Stimulated activated CD4-positive, alpha-beta T cell treated with anti-CD3 and anti-CD28 coated beads, Interleukin-1b, Interleukin-23, amount 100 ng/mL, for 4 hours (primary cell): ENCODE measurements around the gene HELZ.
"Not testable (repeated sequence)": the region's sequence is repeated elsewhere in the genome, so short reads cannot be mapped to it uniquely, and the experiment has no call there.

ENCODE experiments used
- DNase-seq, 2 donors: peaks; one replicate each; pipeline ENCODE4 v3.0.0-alpha.2; 2020; ENCODE audit warnings: low read depth in 2 of 2

HELZ gene

DNA sequence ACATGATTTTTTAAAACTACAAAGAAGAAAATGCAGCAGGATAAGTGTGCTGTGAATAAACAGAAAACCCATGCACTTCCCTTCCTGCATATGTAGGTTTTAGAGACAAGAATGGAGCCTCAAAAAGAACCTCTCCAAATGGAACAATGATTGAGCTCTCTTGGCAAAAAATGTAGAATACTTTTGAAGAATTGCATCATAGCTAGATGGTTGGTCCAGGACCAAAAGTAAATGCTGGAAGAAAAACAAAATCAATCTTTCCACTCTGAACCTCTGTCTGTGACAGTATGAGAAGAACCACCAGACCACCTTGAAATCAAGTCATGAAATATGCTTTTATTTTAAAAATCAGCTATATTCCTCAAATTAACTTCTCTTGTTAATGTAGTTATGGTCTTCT, 17.5 kb downstream of the HELZ start:
- no peak for DNase-seq

DNA sequence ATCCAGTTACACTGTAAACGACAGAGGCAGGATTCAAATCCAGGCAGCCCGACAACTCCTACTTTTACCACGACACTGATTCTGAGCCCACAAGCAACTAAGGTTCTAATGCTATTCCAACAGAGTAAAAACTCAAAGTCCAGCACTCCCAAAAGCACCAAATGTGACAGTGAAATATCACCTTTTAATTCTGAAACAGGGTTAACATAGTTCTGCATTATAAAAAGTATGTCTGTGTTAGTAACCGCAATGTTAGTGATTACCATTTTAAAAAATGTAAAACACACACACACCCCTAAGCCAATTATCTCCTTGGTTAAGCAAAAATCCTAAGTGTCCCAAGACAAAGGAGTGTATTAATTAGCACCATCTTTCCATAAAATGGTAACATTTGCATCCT, 19.7 kb downstream of the HELZ start:
- no peak for DNase-seq

DNA sequence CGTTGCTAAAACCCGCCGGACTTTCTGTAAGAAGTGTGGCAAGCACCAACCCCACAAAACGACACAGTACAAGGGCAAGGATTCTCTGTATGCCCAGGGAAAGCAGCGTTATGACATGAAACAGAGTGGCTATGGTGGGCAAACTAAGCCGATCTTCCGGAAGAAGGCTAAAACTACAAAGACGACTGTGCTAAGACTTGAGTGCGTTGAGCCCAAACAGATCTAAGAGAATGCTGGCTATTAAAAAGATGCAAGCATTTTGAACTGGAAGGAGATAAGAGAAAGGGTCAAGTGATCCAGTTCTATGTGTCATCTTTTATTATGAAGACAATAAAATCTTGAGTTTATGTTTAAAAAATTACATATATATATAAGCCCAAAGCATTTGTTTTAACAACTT, 20.3 kb downstream of the HELZ start:
- no peak for DNase-seq

DNA sequence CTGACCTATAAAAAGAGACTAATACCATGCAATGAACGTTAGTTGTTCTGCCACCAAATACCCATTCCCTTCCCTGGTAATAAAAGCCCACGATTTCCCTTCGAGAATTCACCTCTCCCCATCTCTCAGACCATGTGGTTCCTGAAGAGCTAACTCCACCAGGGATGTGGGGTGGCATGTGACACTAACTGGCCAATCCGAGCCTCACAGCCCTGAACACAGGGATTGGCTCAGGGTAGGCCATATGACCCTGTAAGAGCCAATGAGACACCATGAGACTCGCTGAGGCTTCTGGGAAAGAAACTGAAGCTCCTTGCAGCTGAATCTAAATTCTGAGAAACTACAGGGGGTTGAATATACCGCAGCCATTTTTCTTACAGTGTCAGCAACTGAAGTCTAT, 21.1 kb downstream of the HELZ start:
- no peak for DNase-seq

DNA sequence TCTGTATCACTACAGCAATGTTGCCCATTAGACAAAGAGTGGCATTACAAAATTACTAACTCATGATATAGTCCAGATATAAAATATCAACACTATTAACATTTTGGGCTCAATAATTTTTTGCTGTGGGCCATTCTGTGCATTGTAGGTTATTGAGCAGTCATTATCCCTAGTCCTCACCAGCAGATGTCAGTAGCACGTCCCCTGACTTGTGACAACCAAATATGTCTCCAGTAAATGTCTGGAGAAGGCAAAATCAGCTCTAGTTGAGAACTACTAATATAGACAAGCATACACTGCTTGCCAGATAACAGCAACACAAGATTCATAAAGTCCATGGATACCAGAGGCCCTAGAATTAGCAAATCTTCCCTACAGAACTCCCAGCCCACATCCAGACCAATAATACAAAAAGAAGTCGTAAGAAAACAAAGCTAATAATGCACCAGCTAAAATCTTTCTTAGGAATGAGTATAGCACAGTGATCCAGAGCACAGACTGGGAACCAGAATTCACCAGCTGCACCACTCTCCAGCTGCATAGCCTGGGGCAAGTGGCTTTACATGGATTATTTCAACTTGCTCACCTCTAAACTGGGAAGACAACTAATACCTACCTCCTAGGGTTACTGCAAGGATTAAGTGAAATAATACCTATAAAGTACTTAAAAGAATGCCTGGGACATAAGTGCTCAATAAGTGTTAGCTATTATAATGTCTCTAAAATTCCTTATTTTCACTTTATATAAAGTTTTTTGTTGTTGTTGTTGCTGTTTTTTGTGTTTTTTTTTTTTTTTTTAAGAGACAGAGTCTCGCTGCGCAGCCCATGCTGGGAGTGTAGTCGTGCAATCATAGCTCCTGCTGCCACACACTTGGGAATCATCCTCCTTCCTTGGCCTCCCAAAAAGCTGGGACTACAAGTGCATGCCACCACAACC, 23.7 kb downstream of the HELZ start:
- DNase-seq: no peak

DNA sequence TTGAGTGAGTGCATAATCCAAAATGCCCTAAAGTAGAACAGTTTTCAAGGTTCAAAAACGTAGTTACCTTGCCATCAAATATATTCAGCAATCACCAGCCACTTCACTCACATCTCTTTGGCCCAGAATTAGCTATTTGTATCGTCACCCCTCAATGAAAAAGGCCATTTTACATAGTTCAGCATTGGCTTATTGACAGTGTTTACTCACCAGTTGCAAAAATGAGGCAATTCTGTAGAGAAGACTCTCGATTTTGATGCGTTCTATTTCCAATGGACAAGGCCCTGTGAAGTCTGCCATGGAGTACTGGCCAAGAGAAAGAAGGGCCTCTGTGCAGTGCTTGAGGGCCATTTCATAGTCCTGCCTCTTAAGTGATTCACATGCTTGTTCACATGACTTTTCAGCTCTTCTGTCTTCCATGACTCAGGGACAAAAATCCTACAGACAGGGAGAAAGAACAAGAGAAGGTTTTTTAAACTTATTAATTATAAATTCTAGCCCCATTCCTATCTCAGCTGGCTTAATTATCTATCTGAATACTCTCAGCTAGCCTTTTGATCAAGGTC, 26.5 kb downstream of the HELZ start:
- no peak for DNase-seq

DNA sequence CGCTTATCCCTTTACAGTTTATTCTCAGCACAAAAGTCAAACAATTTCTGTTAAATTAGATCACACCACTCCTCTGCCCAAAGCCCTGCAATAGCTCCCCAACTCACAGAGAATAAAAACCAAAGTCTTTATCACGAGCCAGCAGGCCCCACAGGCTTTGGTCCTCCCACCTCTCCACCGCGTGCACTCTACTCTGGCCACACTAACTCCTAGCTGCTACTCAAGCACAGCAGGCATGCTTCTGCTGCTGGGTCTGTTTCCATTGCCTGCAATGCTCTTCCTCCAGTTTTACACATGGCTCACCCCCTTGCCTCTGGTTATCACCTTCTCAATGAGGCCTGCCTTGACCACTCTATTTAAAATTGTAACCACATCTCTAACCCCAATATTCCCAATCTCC, 27.6 kb downstream of the HELZ start:
- no peak for DNase-seq

DNA sequence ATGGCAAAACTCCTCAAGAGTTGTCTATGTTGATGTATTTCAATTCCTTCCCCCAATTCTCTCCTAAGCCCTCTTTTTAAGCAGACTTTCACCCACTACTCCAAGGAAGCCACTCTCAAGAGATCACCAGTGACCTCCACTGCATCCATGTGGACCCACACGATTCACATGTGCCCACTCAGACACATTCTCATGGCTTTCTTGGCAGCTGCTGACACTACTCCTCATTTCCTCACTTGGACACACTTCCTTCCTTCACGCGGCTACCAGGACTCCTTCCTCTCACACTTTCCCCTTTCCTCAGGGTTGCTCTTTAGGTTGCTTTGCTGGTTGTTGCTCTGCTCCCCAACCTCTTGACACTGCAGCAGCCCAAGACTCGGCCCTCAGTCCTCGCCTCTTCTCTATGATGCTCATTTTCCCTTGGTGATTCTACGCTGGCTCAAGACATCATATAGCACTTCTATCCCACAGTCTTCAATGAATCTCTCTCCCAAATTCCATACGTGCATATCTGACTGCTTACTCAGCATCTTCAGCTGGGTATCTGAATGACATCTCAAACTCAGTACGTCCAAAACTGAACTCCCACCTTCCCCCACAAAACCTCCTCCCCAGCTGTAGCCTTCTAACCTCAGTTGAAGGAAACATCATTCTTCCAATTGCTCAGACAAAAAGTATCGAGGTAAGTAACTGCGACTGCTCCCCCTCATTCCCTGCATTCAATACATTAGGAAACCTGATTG, 28.2 kb downstream of the HELZ start:
- DNase-seq: no peak

DNA sequence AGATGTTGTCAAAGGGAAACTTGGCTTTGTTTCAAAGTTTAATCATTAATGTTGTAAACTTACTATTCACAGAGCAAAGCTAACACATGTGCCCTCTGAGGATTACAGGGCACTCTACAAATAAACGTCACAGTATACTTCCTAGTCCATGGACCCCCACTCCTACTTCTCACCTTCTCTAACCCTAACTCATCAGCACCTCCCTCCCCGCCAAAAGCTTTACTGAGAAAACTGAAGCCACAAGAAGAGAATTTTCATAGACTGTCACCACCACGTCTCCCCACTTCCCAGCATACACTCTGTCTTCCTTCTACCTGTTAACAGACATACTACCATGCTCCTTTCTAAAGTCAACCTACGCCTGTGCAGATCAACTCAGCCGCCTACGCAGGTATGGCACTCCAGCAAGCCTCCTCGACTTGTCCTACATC, 29.0 kb downstream of the HELZ start:
- no peak for DNase-seq

DNA sequence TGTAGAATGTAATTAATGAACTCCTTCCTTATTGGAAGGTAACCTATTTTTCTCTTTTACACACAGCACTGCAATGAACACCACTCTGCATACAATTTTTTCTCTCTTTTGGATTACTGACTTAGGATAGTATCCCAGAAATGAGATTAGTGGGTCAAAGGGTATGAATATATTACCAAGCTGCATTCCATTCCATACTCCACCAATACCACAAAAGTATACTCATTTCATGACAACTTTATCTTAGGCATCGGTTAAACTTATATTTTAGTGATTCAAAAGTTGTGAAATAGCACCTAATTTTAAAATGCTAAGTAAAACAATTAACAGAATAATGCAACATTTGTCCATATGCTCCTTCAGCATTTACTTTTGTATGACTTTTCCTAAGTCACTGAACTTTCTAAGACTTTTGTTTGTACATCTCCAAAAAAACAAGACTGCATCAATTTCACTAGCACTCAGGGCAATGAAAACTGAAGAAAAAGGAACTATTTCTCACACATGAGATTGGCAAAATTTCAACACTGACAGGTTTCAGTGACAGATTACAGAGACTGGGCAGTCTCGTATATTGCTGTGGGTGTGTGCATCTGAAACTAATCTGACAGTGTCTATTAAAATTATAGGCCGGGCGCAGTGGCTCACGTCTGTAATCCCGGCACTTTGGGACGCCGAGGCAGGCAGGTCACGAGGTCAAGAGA, 32.1 kb downstream of the HELZ start:
- no peak for DNase-seq

DNA sequence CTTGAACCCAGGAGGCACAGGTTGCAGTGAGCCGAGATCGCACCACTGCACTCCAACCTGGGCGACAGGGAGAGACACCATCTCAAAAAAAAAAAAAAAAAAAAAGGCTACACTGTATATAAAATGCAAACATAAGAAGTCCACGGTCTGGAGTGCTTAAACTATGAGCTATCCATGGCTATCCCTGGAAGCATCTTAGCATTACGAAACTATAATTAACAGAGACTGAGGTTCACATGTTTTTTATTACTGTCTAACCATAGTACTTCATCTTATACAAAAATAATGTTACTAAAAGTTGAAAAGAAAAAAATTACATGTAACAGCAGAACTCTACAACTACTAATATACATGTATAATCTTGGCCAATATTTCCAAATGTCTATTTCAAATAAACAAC, 32.8 kb downstream of the HELZ start:
- no peak for DNase-seq

DNA sequence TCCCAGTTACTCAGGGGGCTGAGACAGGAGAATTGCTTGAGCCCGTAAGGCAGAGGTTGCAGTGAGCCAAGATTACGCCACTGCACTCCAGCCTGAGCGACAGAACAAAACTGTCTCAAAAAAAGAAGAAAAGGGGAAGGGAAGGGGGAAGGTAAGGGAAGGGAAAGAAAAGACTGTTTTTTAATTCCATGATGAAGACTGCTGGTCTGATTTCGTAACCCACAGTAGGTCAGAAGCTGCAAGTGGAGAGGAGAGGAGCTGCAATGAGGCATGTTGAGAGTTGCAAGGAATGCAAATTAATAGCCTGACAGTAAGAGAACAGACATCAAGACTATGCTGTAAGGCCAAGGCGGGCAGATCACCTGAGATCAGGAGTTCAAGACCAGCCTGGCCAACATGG, 33.3 kb downstream of the HELZ start:
- DNase-seq: no peak

DNA sequence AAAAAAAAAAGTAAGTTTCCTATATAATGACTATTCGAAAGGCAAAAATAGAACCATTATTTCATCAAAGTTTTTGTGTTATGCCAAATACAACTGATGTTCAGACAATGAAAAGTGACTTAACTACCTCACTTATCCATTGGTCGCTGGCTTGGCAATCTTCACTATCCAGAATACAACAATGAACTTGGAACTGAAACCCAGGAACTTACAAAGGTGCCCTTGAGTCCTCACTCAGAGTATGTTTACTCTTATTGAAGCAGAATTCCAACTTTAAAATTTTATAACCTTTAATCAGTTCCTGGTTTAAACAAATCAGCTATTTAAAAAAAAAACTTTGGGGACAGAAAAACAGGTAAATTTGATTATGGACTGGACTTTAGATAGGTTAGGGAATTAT, 34.1 kb downstream of the HELZ start:
- no peak for DNase-seq

DNA sequence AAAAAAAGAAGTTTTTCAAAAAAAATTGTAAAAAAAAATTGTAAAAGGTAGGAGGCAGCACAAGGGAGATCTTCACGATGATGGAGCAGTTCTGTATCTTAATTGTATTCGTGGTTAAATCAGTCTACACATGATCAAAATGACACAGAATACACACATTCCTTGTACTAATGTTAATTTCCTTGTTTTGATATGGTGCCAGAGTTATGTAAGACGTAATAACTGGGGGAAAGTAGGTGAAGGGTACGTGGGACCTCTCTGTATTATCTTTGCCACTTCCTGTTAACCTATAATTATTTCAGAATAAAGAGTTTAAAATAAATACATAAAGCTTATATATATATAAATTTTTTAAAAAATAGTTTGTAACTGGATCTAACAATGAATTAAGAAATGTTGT, 36.8 kb downstream of the HELZ start:
- no peak for DNase-seq

DNA sequence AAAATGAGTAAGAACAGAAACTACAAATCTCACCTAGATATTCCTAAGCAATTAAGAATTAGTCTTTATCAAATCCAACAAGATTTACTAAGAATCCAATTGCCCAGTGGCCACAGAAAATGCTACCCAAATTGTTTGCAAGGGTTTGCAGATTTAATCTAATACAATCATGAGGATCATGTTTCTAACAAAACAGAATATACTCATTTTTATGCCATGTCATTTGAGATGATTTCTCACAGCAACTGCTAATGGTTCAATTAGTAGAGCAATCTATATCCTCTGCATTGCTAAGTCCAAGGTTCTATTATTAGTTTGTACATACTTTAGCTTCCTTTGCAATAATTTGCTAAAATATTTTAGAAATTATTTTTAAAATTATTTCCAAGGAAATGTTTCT, 41.2 kb downstream of the HELZ start:
- no peak for DNase-seq

DNA sequence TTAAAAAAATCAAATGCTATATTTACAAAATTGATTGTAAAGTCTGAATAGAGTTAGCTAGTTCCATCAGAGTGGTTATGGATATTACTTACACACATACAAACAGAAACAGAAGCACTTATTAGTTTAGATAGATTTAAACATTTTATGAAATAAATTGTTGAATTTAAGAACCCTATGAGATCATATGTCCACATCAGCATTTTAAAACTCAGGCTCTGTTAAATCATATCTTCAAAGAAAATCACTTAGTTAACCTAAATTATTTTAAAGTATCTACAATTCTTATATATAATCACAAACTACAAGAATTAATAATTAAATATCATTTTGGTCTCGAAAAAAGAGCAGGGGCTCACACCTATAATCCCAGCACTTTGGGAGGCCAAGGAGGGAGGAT, 42.5 kb downstream of the HELZ start:
- DNase-seq: no peak

DNA sequence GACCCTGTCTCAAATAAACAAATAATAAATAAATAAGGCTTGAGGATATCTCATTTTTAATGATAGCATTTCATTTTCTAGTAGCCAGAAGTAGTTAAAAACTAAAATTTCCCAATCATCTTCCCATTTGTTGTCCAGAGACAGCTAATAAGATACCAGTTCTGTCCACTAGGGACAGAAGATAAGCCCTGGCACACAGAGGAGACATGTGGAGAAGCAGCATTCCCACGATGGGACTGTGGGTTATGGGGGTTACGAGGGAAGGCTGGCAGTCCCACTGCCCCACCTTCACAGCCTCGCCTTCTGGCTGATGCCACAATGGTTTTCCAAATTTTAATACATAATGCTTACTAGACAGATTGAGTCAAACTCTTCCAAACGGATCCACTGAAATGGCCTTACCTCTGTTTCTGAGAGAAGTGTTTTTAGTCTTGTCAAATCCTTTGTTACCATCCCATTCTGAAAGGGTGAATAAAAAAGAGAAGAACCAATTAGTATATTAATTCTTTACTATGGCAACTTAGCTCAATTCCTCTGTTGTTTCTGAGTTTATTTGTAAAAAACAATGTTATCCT, 44.2 kb downstream of the HELZ start:
- no peak for DNase-seq

DNA sequence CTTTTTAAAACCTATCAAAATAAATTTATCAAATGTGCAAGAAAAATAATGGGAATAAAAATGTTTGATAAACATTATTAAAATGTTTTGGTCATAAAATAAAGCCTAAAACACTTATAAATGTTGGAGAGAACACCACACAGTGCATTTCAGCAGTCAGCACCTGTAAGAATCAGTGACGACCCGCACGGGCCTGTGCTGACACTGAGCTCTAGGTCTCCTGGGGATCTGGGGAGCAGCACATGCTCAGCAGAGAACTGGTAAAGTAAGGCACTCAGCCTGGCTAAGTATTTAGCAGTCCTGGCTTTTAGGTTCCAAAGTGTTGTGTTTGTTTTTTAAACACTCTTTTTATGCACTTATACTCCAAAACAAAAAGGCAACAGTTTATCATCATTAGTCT, 46.9 kb downstream of the HELZ start:
- DNase-seq: no peak

DNA sequence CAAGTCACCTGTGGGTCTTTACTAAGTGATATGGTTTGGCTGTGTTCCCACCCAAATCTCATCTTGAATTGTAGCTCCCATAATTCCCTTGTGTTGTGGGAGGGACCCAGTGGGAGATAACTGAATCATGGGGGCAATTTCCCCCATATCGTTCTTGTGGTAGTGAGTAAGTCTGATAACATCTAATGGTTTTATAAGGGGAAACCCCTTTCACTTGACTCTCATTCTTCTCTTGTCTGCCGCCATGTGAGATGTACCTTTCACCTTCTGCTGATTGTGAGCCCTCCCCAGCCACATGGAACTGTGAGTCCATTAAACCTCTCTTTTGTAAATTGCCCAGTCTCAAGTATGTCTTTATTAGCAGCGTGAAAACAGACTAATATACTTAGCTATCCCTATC, 48.0 kb downstream of the HELZ start:
- not testable (repeated sequence) for DNase-seq

DNA sequence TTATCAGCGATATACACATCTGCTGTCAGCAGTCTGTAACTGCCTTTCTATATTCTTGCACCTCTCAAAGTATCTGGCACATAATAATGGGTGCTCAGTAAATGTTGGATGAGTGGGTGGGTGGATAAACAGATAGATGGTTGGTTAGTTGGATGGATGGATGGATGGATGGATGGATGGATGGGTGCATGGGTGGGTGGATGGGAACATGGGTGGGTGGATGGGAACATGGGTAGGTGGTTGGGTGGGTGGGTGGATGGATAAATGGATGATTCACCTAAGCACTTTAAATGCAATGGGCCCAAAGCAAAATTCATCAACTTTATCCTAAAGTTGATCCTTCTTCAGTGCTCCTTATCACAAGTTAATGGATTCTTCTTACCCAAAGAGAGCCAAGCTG, 48.6 kb downstream of the HELZ start:
- no peak for DNase-seq

DNA sequence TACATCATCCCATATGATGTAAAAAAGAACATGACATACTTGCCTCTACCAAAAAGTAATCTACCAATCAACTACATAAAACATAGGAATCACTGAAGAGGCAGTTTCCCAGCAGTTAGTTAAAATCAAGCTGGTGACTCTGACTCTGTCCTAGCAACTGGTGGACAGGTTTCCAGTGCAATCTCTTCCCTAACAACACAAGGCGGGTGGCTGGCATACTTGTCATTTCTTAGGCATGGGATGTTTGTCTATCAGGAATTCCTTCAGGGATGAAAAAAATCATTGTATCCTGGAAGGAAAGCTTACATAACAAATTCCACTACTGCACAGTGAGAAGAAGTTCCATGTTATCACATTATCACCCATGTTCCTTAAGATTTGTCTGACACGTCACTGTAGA, 50.9 kb downstream of the HELZ start:
- no peak for DNase-seq

DNA sequence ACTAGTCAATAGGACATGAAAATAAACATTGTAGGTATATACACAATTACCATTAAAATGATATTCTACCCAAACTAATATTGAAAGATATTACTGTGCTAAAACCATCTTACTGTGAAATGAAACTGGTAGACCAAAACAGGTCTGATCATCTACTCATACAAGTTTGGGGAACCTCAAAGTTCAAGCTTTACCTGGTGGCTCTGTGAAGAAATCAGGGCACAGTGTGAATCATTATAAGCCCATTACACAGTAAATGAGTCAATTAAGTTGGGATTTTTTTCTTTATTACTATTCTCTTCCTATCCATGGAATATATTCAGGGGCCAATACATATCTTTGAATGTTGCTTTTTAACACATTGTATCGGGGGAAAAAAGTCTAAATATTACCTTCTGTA, 57.1 kb downstream of the HELZ start:
- no peak for DNase-seq
